Stimulated activated CD8-positive, alpha-beta memory T cell treated with anti-CD3 and anti-CD28 coated beads, Interleukin-15, amount 100 ng/mL, for 48 hours (primary cell): ENCODE data around the gene RGS9.
"Not testable (repeated sequence)": the region's sequence is repeated elsewhere in the genome, so short reads cannot be mapped to it uniquely, and the experiment has no call there.

Experiments used
- DNase-seq, 2 donors: peaks; one replicate each; pipeline ENCODE4 v3.0.0-alpha.2; 2020; ENCODE audit warnings: low read depth in 2 of 2

The RGS9 gene

DNA sequence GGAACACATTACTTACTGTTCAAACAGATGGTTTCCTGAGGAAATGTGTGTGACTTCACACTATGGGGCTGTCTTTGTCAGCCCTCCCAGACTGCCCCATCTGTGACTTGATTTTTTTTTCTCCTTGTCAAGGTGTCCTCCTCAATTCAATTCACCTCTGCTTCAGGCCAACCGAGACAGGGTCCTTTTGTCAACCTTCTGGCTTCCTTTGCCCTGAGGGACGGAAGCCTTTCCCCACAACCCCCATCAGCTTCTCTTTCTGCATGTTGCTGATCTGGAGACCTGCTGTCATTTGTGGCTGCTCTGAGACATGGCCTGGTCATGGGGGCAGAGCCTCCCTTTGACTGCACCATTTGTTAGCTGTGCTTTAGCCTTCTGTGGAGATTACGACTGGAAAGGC lies 21.3 kb upstream of the RGS9 start:
- DNase-seq: no peak

GRCh38 chr17:65116515-65116914 lies 20.7 kb upstream of the RGS9 start:
- DNase-seq: not testable (repeated sequence)

- no peak for DNase-seq
Measured at GRCh38 chr17:65117384-65118035, 19.7 kb upstream of the RGS9 start.

DNA sequence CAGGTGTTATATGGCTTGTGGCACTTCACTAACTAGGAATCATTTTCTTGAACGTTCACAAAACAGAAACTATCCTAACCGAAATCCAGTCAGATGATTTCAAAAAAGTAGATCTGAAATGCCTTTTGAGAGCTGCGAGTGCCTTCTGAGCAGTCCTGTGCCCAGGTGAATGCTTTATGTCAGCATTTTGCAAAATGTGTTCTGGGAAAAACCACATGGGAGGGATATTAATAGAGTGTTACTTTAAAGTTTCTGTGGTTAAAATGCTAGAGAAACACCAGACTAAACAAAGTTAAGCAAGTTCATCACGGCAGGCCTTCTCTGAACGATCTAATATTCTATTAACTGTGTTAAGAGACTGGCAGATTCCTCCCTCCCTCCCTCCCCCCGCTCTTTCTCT lies 15.8 kb upstream of the RGS9 start:
- DNase-seq: no peak

DNA sequence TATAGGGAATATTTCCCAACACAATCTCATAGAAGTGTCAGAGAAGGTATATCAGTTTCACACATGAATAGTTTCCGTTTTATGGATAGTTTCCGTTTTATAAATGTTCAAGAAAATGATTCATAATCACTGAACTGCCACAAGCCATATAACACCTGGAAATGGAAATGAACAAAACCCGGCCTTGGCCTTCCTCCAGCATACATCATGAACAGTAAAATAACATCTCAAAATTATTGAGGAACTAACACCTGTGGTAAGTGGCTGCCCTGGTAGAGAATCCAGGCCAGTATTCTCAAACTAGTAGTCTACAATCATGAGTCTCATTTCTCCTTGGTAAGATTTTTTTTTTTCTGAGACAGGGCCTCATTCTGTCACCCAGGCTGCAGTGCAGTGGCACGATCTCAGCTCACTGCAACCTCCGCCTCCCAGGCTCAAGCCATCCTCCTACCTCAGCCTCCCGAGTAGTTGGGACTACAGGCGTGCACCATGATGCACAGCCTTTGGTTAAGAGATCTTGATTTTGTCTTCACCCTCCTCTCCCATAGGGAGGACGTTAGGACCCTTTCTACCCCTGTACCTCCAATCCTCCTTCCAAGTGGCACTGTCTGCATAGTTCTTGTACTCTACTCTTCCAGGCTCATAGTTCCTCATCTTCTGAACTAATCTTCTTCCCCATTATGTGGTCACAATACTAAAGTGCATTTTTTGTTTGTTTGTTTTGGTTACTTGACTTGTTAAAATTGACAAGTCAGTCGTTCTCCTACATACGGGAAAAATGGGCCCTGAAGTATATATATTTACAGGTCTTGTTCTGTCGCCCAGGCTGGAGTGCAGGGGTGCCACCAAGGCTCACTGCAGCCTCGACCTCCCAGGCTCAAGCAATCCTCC lies 15.0 kb upstream of the RGS9 start:
- peak in 1 of 2 donors; percentile 42 for DNase-seq

GRCh38 chr17:65122836-65123756 lies 14.1 kb upstream of the RGS9 start:
- DNase-seq: peak; percentile 71 to 72

DNA sequence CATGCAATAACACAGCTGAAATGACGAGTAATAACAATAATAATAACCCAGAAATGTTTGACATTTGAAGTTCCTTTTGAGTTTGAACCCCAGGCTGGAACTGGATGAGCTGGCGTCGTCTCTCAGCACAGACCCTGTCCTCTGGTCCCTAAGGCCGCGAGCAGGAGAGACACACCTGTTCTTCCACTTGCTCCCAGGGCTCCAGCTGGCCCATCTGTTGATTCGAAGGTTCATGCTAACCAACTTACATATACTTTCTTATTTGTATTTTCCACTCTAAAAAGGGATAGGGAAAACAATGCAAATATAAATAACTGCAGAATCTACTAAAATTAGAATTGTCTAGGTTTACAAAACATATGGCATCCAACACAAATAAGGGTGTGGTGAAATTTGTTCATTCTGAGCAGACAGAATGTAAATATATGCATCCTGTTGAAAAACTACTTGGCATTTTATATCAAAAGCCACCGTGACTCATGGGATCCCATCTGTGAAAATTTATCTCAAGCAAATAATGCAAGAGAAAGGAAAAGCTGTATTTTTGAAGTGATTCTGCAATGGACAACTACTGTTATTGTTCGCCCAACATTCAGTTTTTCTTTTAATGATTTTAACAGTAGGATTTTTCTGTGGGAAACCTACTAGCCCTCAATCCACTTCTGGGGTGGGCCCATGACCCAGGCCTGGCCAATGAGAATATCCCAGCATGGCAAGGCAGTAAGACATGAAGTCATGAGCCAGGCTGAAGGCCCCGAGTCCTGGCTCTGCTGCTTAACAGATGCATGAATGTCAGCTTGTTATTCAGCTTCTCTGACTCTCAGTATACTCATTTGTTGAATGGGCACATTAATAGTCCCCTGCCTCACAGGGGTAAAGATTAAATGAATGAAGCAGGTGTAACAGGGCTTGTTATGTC lies 13.2 kb upstream of the RGS9 start:
- no peak for DNase-seq

GRCh38 chr17:65130832-65131231 lies 6.3 kb upstream of the RGS9 start:
- no peak for DNase-seq

- no peak for DNase-seq
Measured at GRCh38 chr17:65131240-65131639, 5.9 kb upstream of the RGS9 start.

DNA sequence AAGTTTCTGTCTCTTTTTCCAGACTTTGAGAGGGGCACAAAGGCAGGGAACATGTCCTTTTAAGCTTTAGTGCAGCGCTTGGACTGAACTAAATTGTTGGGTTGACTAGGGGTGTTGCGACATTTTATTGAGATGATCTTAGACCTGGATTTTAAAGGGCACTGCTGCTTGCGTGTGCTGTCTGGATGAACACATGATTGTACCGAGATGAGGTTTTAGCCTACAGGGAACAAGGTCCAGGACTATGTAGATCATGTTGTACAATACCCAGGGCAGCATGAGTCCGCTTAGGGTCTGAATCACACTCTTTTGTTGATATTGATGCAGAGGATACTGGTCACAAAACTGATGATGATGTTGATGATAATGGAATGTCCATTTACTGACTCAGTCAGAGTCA lies 5.2 kb upstream of the RGS9 start:
- DNase-seq: no peak

GRCh38 chr17:65134035-65134434 lies 3.1 kb upstream of the RGS9 start:
- DNase-seq: no peak

DNA sequence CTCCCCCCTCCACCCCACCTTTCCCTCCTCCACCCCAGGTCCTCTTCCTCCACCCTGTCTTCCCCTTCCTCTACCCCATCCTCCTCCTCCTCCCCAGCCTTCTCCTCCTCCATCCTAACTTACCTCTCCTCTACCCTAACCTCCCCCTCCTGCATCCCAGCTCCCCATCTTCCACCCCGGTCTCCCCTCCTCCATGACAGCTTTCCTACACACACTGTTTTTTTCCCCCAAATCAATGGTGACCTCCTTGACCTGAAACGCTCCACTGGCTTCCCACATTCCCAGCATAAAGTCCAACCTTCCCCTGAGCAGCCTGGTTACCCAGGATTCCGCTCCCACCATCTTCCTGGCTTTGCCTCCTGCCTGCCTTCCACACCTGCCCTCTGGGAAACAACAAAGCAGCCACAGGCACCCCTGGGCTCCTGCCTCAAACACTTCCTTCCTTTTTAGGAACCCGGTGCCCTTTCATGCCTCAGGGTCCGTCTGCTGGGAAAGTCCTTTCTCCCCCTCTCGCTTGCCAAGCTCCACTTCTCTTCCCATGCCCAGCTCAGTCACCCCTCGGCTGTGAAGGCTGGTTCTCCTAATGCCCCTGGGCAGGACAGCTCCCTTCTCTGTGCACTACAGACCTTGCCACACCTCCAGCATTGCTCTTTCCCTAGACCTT lies 2.1 kb downstream of the RGS9 start:
- DNase-seq: no peak

GRCh38 chr17:65142247-65142646 lies 5.1 kb downstream of the RGS9 start:
- DNase-seq: no peak

GRCh38 chr17:65143889-65144604 lies 6.9 kb downstream of the RGS9 start:
- DNase-seq: no peak

- no peak for DNase-seq
Measured at GRCh38 chr17:65145743-65146142, 8.6 kb downstream of the RGS9 start.

DNA sequence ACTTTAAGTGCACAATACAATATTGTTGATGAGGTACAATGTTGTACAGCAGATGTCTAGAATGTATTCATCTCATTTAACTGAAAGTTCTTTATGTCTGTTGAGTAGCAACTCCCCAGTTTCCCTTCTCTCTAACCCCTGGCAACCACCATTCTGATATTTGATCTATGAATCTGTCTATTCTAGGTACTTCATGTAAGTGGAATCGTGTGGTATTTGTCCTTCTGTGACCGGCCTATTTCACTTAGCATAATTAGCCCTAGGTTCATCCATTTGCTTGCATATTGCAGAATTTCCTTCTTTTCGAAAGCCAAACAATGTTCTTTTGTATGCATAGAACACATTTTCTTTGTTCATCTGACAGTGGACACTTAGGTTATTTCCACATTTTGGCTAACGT lies 10.8 kb downstream of the RGS9 start:
- DNase-seq: no peak

DNA sequence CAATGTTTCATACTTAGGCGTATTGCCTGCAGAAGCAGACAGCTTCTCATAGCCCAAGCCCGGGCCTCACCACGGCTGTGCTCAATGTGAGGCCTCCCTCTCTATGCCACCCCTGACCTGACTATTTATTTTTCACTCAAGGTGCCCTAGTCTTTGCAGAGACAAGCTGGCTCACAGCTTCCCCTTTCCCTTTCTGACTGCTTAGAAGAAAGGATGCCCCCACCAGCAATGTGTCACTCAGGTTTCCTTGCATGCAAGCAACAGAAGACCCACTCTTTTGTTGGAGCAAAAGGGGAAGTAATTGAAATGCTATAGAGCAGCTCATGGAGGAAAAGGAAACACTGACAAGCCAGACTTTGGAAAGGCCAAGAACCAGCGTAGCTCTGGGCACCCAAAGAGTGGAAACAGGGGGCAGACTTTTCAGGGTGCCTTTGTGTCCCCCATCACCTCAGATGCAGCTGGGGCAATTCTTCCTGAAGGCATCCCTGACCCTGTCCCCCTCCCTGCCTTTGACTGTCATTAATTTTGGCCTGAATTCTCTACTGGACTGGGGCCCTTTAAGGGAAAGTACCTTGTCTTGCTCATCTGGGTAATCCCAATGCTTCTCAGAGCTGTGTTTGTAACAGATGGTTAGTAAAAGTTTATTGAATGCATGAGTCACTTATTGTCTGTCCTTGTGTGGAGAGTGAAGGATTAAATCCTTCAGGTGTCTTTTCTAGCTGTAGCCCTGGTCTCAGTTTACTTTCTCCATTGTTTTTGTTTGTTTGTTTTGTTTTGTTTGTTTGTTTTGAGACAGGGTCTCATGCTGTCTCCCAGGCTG lies 17.8 kb downstream of the RGS9 start:
- DNase-seq: no peak

GRCh38 chr17:65155622-65156021 lies 18.5 kb downstream of the RGS9 start:
- no peak for DNase-seq
